DND-41 (cell line): Measurements from ENCODE around the gene DENND1A.

ENCODE experiments used
- CTCF ChIP-seq: IDR thresholded peaks from 2 replicates; pipeline ENCODE4 v1.5.1; 2012; ENCODE audit warnings: borderline replicate concordance, low read length, moderate library complexity, mild to moderate bottlenecking; ENCODE audit not compliant: poor library complexity, severe bottlenecking; ENCODE audit errors: extremely low read depth
- EZH2 ChIP-seq: IDR thresholded peaks from 3 replicates; pipeline ENCODE4 v1.6.1; 2012; ENCODE audit warnings: borderline replicate concordance, low read depth, mild to moderate bottlenecking, moderate library complexity, low read length, inconsistent platforms; ENCODE audit not compliant: severe bottlenecking

GRCh38 chr9:123964761-123965160 lies 34.8 kb upstream of the DENND1A start:
- TF ChIP-seq CTCF: no peak
- TF ChIP-seq EZH2: no peak
